ENCODE measurements around the gene NTRK3. TPM values are rescaled to one million over a fixed set of nuclear protein-coding genes. Genes with fewer than 3 reads are reported as not detected.
A peak's percentile ranks its signal among the peaks of the same experiment; 100 is the strongest.
"Not testable (repeated sequence)": the region's sequence is repeated elsewhere in the genome, so short reads cannot be mapped to it uniquely, and the experiment has no call there.

Gene NTRK3
- total RNA-seq, 1 donor from 2014 or later: 3.2 TPM

GRCh38 chr15:88108477-88108876 is 148.1 kb downstream of the NTRK3 start:
- intact Hi-C loops (cut with DNase I): no loop called here
- DNase-seq (no peak), ATAC-seq (ENCODE audit: poor library complexity) (no peak)

DNA sequence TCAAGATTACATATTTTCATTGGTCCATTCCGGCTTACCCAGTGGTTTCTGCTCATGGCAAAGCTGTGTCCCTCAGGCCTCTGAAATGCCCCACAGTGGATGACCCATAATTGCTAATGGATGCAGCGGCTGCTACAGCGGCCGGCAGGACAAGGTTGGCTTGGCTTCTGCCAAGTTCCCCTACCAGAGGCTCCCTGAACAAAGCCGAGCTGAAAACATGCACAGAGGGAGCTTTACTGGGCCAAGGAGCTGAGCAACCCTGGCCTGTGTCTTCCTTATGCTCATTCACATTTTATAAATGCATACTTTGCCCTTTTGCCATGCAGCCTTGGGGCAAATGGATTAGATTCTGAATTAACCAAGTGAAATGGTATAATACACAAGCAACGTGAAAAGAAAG is 150.5 kb downstream of the NTRK3 start:
- DNase-seq (no peak), ATAC-seq (ENCODE audit: poor library complexity) (no peak)
- intact Hi-C loops (cut with DNase I): no loop called here

- intact Hi-C loops (cut with DNase I): no loop called here
Measured at GRCh38 chr15:88104357-88104756, 152.2 kb downstream of the NTRK3 start.

DNA sequence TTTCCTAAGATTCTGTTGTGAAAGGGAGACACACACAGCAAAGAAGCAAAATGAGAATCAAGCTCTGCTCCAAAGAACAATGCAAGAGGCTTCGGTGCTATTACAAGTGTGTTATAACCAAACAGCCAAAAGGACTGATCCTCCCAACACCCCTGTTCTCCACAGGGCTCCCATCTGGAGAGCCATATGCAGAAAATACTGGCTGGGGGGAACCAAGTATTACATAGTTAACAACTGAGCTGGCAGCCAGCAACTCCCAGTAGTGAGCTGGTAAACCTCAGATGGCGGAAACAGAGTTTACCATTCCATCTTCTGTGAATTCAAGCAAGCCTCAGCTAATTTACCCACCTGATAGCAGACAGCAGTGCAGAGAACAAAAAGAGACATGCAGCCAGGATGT is 156.4 kb downstream of the NTRK3 start:
- DNase-seq: no peak
- no peak for ATAC-seq (ENCODE audit: poor library complexity)
- intact Hi-C loops (cut with DNase I): no loop called here

More at GRCh38 chr15:88104357-88104756, 152.2 kb downstream of the NTRK3 start:
- DNase-seq: no peak
- ATAC-seq (ENCODE audit: poor library complexity): peak; percentile 68

GRCh38 chr15:88098361-88098760 is 158.2 kb downstream of the NTRK3 start:
- intact Hi-C loops (cut with DNase I): no loop called here
- ATAC-seq (ENCODE audit: poor library complexity) (no peak), DNase-seq (no peak)

GRCh38 chr15:88091444-88092016 is 165.0 kb downstream of the NTRK3 start:
- intact Hi-C loops (cut with DNase I): no loop called here
- DNase-seq (no peak), ATAC-seq (ENCODE audit: poor library complexity) (no peak)

DNA sequence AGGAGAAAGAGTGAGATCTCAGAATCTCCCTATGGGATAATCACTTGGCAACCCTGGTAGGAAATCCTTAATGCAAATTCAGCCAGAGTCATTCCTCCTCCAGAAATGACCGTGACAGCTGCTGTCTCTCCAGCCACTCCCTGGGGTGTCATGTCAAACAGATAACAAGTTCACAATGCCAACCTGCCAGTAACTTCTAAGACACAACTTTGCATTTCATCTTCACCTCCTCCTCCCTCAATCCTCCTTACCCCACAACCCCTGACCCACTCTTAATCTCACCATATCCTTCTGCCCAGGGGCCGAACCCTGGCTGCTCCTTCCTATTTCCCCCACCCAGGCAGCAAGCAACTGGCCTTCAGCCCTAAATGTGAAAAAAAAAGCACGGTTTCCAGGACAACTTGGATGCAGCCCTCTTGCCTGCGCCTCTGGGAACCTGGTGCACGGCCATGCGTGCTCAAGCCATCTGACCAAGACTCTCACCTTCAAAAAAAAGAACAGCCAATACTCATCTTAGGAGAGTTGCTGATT is 166.0 kb downstream of the NTRK3 start:
- ATAC-seq (ENCODE audit: poor library complexity) (peak; percentile 78), DNase-seq (peak; percentile 49)
- intact Hi-C loops (cut with DNase I): no loop called here

- ATAC-seq (ENCODE audit: poor library complexity) (no peak), DNase-seq (no peak)
- intact Hi-C loops (cut with DNase I): no loop called here
Measured at GRCh38 chr15:88089731-88090130, 166.8 kb downstream of the NTRK3 start.

GRCh38 chr15:88089024-88089620 is 167.4 kb downstream of the NTRK3 start:
- intact Hi-C loops (cut with DNase I): no loop called here

DNA sequence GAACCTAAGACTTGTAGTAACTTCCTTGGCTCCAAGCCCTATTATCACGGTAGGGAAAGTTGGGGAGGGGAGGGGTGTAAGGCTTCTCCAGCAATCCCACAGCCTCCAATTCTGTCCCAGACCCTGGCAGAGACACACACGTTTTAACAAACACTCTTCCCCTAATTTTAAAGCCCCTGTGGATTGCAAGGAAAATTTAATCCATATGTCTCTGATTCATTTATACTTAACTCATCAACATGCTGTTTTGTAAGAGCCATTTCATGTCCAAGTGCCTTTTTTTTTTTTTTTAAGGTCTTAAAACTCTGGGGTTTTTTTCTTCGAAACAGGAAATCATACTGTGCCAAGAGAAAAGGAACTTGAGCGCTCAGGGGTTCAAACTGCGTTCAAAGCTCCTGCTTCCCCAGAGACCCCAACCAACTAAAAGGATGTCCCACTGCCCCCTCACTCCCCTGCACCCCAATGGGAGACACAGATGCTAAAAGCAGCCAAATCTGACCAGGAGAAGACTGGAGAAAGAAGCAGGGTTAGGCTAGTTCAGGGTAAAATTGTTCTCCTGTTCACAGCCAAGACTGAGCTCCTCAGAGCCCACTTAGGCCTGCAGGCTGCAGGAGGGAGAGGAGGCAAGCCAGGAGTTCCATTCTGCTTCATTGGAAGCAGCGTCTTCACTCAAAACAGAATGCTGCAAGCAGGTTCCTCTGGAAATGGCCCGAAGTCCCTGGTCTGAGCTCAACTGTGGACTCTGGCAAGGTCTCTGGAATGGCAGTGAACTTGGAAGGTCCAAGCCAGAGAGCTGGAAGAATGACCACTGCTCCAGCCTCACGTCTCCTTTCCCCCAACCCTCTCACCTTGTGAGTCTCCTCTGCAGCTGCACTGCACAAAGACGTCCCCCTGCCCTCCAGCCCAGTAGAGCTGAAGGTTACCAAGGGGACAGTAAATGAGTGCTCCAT is 172.5 kb downstream of the NTRK3 start:
- intact Hi-C loops (cut with DNase I): no loop called here
- ATAC-seq (ENCODE audit: poor library complexity) (peak; percentile 51), DNase-seq (no peak)

More at GRCh38 chr15:88089024-88089620, 167.4 kb downstream of the NTRK3 start:
- no peak for DNase-seq
- ATAC-seq (ENCODE audit: poor library complexity): no peak

GRCh38 chr15:88080616-88081015 is 175.9 kb downstream of the NTRK3 start:
- intact Hi-C loops (cut with DNase I): no loop called here
- ATAC-seq (ENCODE audit: poor library complexity): no peak
- DNase-seq: no peak

DNA sequence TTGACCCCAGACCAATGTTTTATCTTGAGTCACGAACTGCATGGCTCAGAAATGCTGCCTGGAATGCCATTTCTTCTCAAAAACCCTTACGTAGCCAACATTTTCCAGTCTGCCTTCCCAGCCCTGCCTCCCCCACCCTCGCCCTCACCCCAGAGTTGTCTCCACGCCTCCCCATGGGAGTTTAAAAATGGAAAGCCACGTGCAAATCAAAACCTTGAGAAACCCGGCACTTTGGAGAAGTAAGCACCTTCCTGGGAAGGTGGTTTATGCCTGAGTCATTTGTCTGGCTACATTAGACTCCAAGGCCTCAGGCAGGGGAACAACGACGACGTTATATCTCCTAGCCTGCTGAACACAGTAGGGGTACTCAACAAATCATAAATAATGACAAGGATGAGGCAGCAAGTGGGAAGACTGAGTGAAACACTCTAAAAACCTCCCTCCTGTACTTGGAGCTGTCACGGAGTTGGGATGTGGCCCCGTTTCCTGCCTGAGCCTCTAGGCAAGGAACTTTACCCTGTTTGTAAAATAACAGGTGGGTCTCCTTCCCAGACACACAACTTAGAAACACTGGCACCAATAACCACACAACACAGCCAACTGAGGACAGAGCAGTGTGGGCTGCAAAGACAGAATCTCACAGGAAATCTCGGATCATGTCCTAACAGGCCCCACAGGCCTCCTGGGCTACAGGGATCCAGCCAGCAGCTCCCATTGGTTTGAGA is 179.1 kb downstream of the NTRK3 start:
- intact Hi-C loops (cut with DNase I): no loop called here
- DNase-seq: no peak
- no peak for ATAC-seq (ENCODE audit: poor library complexity)

DNA sequence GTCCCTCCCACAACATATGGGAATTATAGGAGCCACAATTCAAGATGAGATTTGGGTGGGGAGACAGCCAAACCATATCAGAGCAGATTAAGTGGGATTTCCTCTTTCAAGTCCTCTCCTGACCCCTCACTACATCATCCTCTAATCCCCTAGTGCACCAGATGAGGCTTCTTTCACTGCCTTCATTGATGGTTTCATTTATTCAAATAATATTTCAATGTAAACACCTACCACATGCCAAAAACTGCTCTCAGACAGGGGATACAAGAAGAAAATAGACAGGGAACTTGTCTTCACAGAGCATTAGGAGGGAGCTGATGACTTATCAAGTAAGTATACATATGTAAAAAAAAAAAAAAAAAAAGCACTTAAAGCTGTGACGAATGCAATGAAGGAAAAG is 180.2 kb downstream of the NTRK3 start:
- ATAC-seq (ENCODE audit: poor library complexity) (no peak), DNase-seq (no peak)
- intact Hi-C loops (cut with DNase I): no loop called here

DNA sequence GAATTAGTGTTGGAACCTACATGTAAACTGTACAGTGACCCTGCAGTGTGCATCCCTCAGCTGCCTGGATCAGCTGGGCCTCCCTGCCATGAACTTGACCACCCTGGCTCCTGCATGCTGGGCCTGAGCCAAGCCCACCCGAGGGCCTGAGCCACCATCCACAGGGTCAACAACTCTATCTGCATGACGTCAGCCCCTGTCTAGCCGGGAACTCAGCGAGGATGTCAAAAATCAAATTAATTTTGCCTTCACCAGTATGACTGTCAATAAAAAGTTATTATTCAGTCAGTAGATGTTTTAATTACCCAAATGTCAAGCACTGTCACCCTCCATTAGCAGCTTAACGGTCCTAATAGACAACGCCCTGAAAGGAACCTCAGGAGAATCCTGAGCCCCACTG is 181.4 kb downstream of the NTRK3 start:
- no peak for DNase-seq
- no peak for ATAC-seq (ENCODE audit: poor library complexity)
- intact Hi-C loops (cut with DNase I): no loop called here

DNA sequence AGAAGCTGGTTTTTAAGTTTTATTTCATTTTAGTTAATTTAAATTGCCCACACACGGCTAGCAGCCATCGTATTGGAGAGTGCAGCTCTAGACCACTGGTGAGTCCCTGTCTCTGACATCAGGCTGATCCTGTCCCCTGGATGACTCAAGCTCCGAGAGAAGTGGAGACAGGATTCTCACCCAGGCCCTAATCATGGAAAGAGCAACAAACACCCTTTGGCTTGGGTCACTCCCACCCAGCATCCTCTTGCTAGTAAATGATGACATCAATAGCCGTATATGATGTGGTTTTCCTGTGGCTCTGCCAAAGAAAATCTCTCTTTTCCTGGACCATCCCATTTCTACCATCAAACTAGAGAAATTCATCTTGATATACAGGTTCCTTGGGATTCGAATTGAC is 182.2 kb downstream of the NTRK3 start:
- ATAC-seq (ENCODE audit: poor library complexity) (no peak), DNase-seq (no peak)
- intact Hi-C loops (cut with DNase I): no loop called here

GRCh38 chr15:88073391-88073691 is 183.2 kb downstream of the NTRK3 start:
- ATAC-seq (ENCODE audit: poor library complexity): no peak
- intact Hi-C loops (cut with DNase I): no loop called here
- DNase-seq: no peak

DNA sequence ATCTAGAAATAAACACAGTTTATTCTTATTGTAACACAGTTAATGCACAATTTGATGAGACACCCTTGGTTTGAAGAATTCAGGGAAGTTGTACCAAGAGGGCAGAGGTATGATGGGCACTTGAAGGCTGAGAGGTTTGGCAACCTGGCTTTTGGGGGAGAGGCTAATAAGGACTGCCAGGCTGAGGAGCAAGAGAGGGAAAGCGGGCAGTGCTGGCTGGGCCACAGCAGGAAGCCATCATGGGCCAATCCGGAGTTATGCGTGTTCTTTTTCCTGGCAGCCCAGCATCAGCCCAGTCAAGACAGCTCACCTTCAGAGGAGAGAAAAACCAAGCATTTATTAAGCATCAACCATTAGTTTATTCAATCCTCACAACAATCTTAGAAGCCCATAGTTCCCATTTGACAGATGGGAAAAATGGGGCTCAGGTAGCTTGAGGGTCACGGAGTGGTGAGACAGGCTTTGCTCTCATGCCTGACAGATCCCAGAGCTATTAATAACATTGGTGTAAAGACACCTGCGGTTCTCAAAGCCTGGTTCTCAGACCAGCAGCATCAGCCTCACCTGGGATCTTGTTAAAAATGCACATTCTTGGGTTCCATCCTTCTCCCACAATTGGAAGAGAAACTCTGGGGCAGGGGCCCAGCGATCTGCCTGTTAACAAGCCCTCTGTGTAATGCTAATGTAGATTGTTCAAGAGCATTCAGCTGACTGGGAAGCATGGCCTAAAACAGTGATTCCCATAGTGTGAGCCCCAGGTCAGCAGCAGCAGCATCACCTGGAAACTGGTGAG is 183.7 kb downstream of the NTRK3 start:
- intact Hi-C loops (cut with DNase I): no loop called here
- ATAC-seq (ENCODE audit: poor library complexity) (no peak), DNase-seq (no peak)

DNA sequence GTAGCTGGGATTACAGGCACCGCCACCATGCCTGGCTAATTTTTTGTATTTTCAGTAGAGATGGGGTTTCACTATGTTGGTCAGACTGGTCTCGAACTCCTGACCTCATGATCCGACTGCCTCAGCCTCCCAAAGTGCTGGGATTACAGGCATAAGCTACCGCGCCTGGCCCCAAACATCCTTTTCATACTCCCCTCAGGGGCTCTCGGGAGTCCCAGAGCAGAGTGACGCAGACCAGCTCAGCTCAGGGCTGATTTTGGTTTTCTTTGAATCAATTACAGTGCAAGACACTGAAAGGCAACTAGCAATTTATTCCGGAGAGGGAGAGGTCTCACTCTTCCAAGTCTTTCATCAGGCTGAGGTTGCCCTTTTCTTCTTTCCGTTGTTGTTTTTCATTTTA is 184.4 kb downstream of the NTRK3 start:
- DNase-seq; ATAC-seq (ENCODE audit: poor library complexity); intact Hi-C loops (cut with DNase I): not testable (repeated sequence)
